ENCODE results near the gene PZP. TPM values are rescaled to one million over a fixed set of nuclear protein-coding genes. Genes with fewer than 3 reads are reported as not detected.

The PZP gene
- polyA plus RNA-seq, 3 donors, result 0.30 to 0.56 (median 0.53) TPM

- no peak for DNase-seq
These were observed 104.1 kb downstream of the PZP start for GRCh38 chr12:9104087-9104486.

GRCh38 chr12:9103050-9103849 is 104.9 kb downstream of the PZP start:
- DNase-seq, result no peak

- DNase-seq, result no peak
These were observed 107.0 kb downstream of the PZP start for GRCh38 chr12:9101018-9101687.

- no peak for DNase-seq
These were observed 108.5 kb downstream of the PZP start for GRCh38 chr12:9099552-9100190.

Other genes with a start within 250 kb of the PZP start
- 1 to 10 TPM; 1.8 to 2.2 (median 1.9) TPM for gene KLRG1, start 218.8 kb downstream of the PZP start, polyA plus RNA-seq (ENCODE audit: insufficient read length in 3 of 3)
- gene A2M, start 92.5 kb downstream of the PZP start, polyA plus RNA-seq (ENCODE audit: insufficient read length in 3 of 3), result 100 to 1,000 TPM; 164 to 222 (median 194) TPM

Measured in renal pelvis (tissue), 4 donors.